Right cardiac atrium (tissue), 5 donors: Measurements from ENCODE around the gene ZNF219. TPM values are rescaled to one million over a fixed set of nuclear protein-coding genes. Genes with fewer than 3 reads are reported as not detected.

ENCODE experiments used
- ATAC-seq, 2 donors: fragments of 200-7000 bp; cut with Tn5 transposase; one replicate each; pipeline versions ENCODE4 v1.8.0 to v1.9.1; 2020; ENCODE audit warnings: moderate library complexity in 2 of 2, mild to moderate bottlenecking in 1 of 2
- DNase-seq, 3 donors: peaks; one replicate each; pipeline ENCODE4 v3.0.0-alpha.2; 2020
- H3K27ac ChIP-seq: one replicate; pipeline ENCODE4 v1.5.1; 2013; ENCODE audit warnings: mild to moderate bottlenecking, low read length, control low read depth, moderate library complexity
- H3K27me3 ChIP-seq: one replicate; pipeline ENCODE4 v1.6.1; 2013; ENCODE audit not compliant: control insufficient read depth, insufficient read depth
- H3K4me1 ChIP-seq: one replicate; pipeline ENCODE4 v1.6.1; 2013; ENCODE audit warnings: low read length; ENCODE audit not compliant: control insufficient read depth, insufficient read depth
- H3K4me3 ChIP-seq: one replicate; pipeline ENCODE4 v1.5.1; 2013; ENCODE audit warnings: low read length, control low read depth
- H3K9me3 ChIP-seq: one replicate; pipeline ENCODE4 v1.6.1; 2013; ENCODE audit warnings: low read length; ENCODE audit not compliant: control insufficient read depth
- WGBS: extraction: QIAGEN DNeasy Blood & Tissue Kit; methylation state at CpG from one replicate; pipeline ENCODE4 v1.1.7; 2013; 5-methylcytosine and 5-hydroxymethylcytosine counted together
- intact Hi-C, 4 donors: fragments of 100-400 bp; cut with DNase I; formaldehyde crosslinking; loops; one replicate each; pipeline versions ENCODE4 v1.11.0 to v1.14.0; 2022 to 2023
- polyA plus RNA-seq: library from polyadenylated mRNA; stranded (reverse); fragments of 200-250 nt; gene quantifications from one replicate; pipeline ENCODE4 v1.2.3, GENCODE V29; 2013
- total RNA-seq, 4 donors: library from RNA; stranded (reverse); fragmentation: NEBNext Ultra II Directional; extraction: Animal tissue kit (Norgen Biotek cat#: 25700); gene quantifications; one replicate each; pipeline ENCODE4 v1.2.1, GENCODE V29; 2021
- donor health status: healthy with polysubstance abuse.
- donor health status: DM: no; HTN: yes; CAD: no.
- donor health status: DM: no; HTN: no; CAD: no.
- donor health status: DM: no; HTN: yes; CAD: no; lungs with severe emphysema.
- donor health status: DM: yes; HTN: yes; CAD: no.

The ZNF219 gene
- total and polyA plus RNA-seq, 5 donors: 49.1 to 68.6 (median 58.0) TPM

DNA sequence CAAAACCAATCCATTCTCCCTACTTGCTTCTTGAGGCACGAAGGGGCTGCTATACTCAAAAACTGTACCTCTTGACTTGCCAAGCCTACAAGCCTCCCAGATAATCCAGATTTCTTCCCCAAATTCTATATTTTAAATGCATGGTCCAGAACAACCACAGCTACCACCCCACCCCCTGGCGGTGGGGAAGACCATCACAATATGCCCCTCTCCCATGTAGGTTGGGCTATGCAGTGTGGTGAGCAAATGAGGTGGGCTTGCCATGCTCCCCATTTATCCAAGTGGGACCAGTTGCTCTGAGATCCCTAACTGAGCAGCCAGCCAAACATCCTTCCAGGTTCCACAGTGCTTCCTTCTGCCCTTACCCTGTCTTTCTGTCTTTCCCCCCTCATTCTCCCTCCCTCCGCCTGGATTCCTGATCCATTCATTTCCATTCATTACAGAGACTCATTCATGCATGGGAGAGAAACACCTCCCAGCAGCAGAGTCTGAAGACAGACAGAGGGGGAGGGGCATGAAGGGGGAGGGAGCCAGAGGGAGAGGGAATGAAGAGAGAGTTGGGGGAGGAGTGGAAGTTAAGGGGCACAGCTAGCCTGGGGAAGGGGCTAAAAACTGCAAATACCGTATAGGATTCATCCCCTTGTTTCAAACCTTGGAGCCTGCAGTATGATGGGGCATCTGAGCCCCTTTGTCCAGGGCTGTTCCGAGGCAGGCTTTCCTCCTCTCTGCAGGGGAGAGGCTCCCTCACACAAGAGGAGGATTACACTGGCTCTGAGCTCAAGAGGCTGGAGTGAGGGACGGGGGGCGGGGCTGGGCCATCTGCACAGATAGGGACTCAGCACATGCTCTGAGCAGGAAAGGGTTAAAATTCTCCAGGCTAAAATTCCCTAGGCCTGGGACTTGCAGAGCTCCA, 4.4 kb downstream of the ZNF219 start:
- H3K27me3 ChIP-seq: no peaks in the 10 kb centered on the region
- ATAC-seq (no peak), DNase-seq (peak in 1 of 3 donors; percentile 57)
- H3K27ac ChIP-seq: no peak overlapping the region
- no peaks in the 10 kb centered on the region for H3K9me3 ChIP-seq
- H3K4me1 ChIP-seq: peaks cover 3% of the 10 kb centered on the region
- WGBS: 49% methylated on average over 7 of the region's 7 CpGs
- intact Hi-C loops: loop anchor here (2.0 to 5.0 kb wide), 3 partner anchors 77 to 82 kb away; no protein-coding TSS in a partner anchor
- no peak overlapping the region for H3K4me3 ChIP-seq

GRCh38 chr14:21093018-21093417, 5.4 kb downstream of the ZNF219 start:
- ATAC-seq (peak in 1 of 2 donors; percentile 1), DNase-seq (peak in 1 of 3 donors; percentile 53)
- H3K27ac ChIP-seq: no peak overlapping the region
- intact Hi-C loops: loop anchor here (2.0 to 5.0 kb wide), 3 partner anchors 76 to 81 kb away; no protein-coding TSS in a partner anchor
- peaks cover 3% of the 10 kb centered on the region for H3K4me1 ChIP-seq
- no peak overlapping the region for H3K4me3 ChIP-seq
- no peaks in the 10 kb centered on the region for H3K27me3 ChIP-seq
- H3K9me3 ChIP-seq: no peaks in the 10 kb centered on the region
- WGBS: 76% methylated on average over 36 of the region's 36 CpGs

GRCh38 chr14:21092273-21093011, 6.0 kb downstream of the ZNF219 start:
- DNase-seq: peak; percentile 84 to 95 (median 95)
- intact Hi-C loops: loop anchor here (2.0 to 5.0 kb wide), 3 partner anchors 75 to 80 kb away; no protein-coding TSS in a partner anchor

DNA sequence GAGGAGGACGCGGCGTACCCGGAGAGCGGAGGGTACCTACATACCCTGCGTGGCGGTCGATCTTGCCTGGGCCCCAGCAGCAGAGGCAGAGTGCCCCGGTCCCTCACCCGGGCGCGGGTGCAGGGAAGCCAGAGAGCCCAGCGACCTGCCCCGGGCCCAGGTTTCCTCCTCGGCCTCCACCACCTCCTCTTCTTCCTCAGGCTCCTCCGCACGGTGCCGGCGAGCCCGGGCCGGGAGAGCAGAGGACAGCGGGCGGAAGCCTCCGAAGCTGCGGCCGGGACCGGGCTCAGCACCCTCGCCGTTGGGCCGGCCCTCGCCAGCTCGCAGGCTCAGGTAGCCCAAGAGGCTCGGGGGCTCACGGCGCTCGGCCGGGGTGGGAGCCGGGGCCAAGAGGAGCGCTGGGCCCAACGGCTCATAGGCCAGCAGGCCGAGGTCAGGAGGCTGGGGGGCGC, 6.6 kb downstream of the ZNF219 start:
- 90% methylated on average over 42 of the region's 42 CpGs for WGBS
- Histone ChIP-seq H3K27ac (no peak overlapping the region), H3K9me3 (no peaks in the 10 kb centered on the region), H3K4me1 (no peaks in the 10 kb centered on the region), H3K27me3 (no peaks in the 10 kb centered on the region), H3K4me3 (no peak overlapping the region)
- ATAC-seq (peak in 1 of 2 donors; percentile 6), DNase-seq (peak in 2 of 3 donors; percentile 60 to 62)
- intact Hi-C loops: loop anchor here (2.0 to 5.0 kb wide), 3 partner anchors 75 to 80 kb away; no protein-coding TSS in a partner anchor

More at GRCh38 chr14:21092273-21093011, 6.0 kb downstream of the ZNF219 start:
- no peaks in the 10 kb centered on the region for H3K27me3 ChIP-seq
- H3K27ac ChIP-seq: no peak overlapping the region
- H3K4me1 ChIP-seq: peaks cover 3% of the 10 kb centered on the region
- H3K4me3 ChIP-seq: no peak overlapping the region
- peak; percentile 72 to 84 for ATAC-seq
- WGBS: 43% methylated on average over 59 of the region's 59 CpGs
- H3K9me3 ChIP-seq: no peaks in the 10 kb centered on the region

- H3K9me3 ChIP-seq: no peaks in the 10 kb centered on the region
- no peaks in the 10 kb centered on the region for H3K27me3 ChIP-seq
- 89% methylated on average over 45 of the region's 45 CpGs for WGBS
- H3K4me1 ChIP-seq: no peaks in the 10 kb centered on the region
- DNase-seq: peak in 1 of 3 donors; percentile 56
- H3K27ac ChIP-seq: no peak overlapping the region
- intact Hi-C loops: loop anchor here in 2 of 4 donors (5.0 kb wide), 2 partner anchors 74 to 79 kb away; no protein-coding TSS in a partner anchor
- ATAC-seq: no peak
- no peak overlapping the region for H3K4me3 ChIP-seq
These were observed 7.4 kb downstream of the ZNF219 start for GRCh38 chr14:21090940-21091663.

- 88% methylated on average over 45 of the region's 45 CpGs for WGBS
- intact Hi-C loops: loop anchor here in 2 of 4 donors (5.0 kb wide), 2 partner anchors 73 to 78 kb away; no protein-coding TSS in a partner anchor
- Histone ChIP-seq H3K9me3 (no peaks in the 10 kb centered on the region), H3K27me3 (no peaks in the 10 kb centered on the region), H3K4me3 (no peak overlapping the region), H3K4me1 (no peaks in the 10 kb centered on the region), H3K27ac (no peak overlapping the region)
- ATAC-seq (peak; percentile 3 to 4), DNase-seq (peak; percentile 56 to 79 (median 69))
These were observed 8.1 kb downstream of the ZNF219 start for GRCh38 chr14:21090194-21090939.

- Histone ChIP-seq H3K4me1 (peaks cover 1% of the 10 kb centered on the region), H3K4me3 (no peak overlapping the region), H3K27ac (no peak overlapping the region), H3K27me3 (no peaks in the 10 kb centered on the region), H3K9me3 (no peaks in the 10 kb centered on the region)
- DNase-seq: no peak
- 71% methylated on average over 5 of the region's 5 CpGs for WGBS
- intact Hi-C loops: loop anchor here in 2 of 4 donors (5.0 kb wide), 2 partner anchors 73 to 78 kb away; no protein-coding TSS in a partner anchor
- ATAC-seq: no peak
These were observed 8.6 kb downstream of the ZNF219 start for GRCh38 chr14:21089877-21090193.

- H3K4me3 ChIP-seq: no peak overlapping the region
- no peak for DNase-seq
- 70% methylated on average over 1 of the region's 1 CpG for WGBS
- H3K27ac ChIP-seq: no peak overlapping the region
- no peaks in the 10 kb centered on the region for H3K9me3 ChIP-seq
- no peaks in the 10 kb centered on the region for H3K27me3 ChIP-seq
- ATAC-seq: no peak
- intact Hi-C loops: no loop called here
- H3K4me1 ChIP-seq: peaks cover 3% of the 10 kb centered on the region
These were observed 9.2 kb downstream of the ZNF219 start for GRCh38 chr14:21089271-21089670.

- 82% methylated on average over 4 of the region's 4 CpGs for WGBS
- no peak overlapping the region for H3K27ac ChIP-seq
- peaks cover 3% of the 10 kb centered on the region for H3K4me1 ChIP-seq
- H3K9me3 ChIP-seq: no peaks in the 10 kb centered on the region
- no peak overlapping the region for H3K4me3 ChIP-seq
- intact Hi-C loops: no loop called here
- DNase-seq (no peak), ATAC-seq (no peak)
- no peaks in the 10 kb centered on the region for H3K27me3 ChIP-seq
These were observed 9.8 kb downstream of the ZNF219 start for GRCh38 chr14:21088687-21089086.
